ENCODE data around the gene LIPC.

LIPC gene

DNA sequence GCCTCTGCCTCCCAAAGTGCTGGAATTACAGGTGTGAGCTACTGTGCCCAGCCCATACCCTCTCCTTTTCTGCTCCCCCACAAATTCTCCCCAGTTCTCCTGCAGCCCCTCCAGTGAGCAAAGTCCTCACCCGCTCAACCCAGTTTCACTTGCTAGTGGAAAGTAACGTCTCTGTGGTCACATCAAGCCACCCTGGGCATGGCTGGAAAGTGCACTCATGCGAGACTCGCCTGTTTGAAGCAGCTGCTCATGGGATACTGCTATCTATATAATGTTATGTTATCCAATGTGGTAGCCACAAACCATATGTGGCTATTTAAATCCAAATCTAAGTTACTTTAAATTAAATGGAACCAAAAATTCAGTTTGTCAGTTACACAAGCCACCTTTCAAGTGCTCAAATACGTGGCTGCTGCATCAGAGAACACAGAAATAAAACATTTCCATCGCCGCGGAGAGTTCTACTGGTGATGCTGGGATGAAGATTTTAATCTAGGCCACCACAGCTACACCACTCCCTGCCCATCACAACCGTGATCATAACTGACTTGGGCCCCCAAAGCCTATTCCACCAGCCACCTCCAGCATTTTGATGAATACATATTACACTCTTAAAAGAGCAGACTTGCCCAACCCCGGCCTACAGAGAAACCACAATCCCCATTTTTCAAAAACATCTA lies 119.4 kb downstream of the LIPC start:
- in situ Hi-C loops (cut with MboI; ENCODE audit: low sequenced_read_pairs, unreplicated experiment), result no loop called here
- DNase-seq (ENCODE audit: low spot score), result no peak
- TF ChIP-seq, protein P1, sequence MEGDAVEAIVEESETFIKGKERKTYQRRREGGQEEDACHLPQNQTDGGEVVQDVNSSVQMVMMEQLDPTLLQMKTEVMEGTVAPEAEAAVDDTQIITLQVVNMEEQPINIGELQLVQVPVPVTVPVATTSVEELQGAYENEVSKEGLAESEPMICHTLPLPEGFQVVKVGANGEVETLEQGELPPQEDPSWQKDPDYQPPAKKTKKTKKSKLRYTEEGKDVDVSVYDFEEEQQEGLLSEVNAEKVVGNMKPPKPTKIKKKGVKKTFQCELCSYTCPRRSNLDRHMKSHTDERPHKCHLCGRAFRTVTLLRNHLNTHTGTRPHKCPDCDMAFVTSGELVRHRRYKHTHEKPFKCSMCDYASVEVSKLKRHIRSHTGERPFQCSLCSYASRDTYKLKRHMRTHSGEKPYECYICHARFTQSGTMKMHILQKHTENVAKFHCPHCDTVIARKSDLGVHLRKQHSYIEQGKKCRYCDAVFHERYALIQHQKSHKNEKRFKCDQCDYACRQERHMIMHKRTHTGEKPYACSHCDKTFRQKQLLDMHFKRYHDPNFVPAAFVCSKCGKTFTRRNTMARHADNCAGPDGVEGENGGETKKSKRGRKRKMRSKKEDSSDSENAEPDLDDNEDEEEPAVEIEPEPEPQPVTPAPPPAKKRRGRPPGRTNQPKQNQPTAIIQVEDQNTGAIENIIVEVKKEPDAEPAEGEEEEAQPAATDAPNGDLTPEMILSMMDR (IDR thresholded peaks at IDR 0.05; ENCODE audit: borderline replicate concordance, control extremely low read depth, extremely low read depth, insufficient read depth, missing control alignments), result no peak

GRCh38 chr15:58551764-58552504 lies 120.1 kb downstream of the LIPC start:
- TF ChIP-seq, protein P1 (IDR thresholded peaks at IDR 0.05; ENCODE audit: borderline replicate concordance, control extremely low read depth, extremely low read depth, insufficient read depth, missing control alignments), result no peak

GRCh38 chr15:58552505-58553364 lies 120.9 kb downstream of the LIPC start:
- no peak for DNase-seq (ENCODE audit: low spot score)

More at GRCh38 chr15:58551764-58552504, 120.1 kb downstream of the LIPC start:
- in situ Hi-C loops (cut with MboI; ENCODE audit: low sequenced_read_pairs, unreplicated experiment), result no loop called here
- no peak for DNase-seq (ENCODE audit: low spot score)

DNA sequence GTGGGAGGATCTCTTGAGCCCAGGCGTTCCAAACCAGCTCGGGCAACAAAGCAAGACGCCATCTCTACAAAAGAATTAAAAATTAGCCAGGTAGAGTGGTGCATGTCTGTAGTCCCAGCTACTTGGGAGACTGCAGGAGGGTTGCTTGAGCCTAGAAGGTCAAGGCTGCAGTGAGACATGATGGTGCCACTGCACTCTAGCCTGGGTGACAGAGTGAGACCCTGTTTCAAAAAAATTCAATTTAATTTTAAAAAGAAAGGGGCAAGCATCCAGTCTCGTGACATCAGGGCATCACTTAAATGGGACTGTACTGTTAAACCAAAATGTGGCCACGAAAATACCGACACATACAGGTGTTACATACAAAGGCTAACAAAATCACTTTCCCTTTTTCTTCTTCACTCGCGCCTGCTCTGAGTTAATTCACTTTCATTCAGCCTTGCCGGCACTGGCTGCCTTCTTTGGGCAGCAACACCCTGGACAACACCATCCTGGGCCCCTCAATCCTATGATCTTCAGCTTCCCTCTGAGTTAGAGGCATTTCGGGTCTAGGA lies 121.7 kb downstream of the LIPC start:
- in situ Hi-C loops (cut with MboI; ENCODE audit: low sequenced_read_pairs, unreplicated experiment), result no loop called here
- no peak for DNase-seq (ENCODE audit: low spot score)
- TF ChIP-seq, protein P1 (IDR thresholded peaks at IDR 0.05; ENCODE audit: borderline replicate concordance, control extremely low read depth, extremely low read depth, insufficient read depth, missing control alignments), result no peak

More at GRCh38 chr15:58552505-58553364, 120.9 kb downstream of the LIPC start:
- in situ Hi-C loops (cut with MboI; ENCODE audit: low sequenced_read_pairs, unreplicated experiment), result no loop called here
- TF ChIP-seq, protein P1 (IDR thresholded peaks at IDR 0.05; ENCODE audit: borderline replicate concordance, control extremely low read depth, extremely low read depth, insufficient read depth, missing control alignments), result no peak

GRCh38 chr15:58554758-58555157 lies 123.0 kb downstream of the LIPC start:
- in situ Hi-C loops (cut with MboI; ENCODE audit: low sequenced_read_pairs, unreplicated experiment), result no loop called here
- TF ChIP-seq, protein P1 (IDR thresholded peaks at IDR 0.05; ENCODE audit: borderline replicate concordance, control extremely low read depth, extremely low read depth, insufficient read depth, missing control alignments), result no peak
- no peak for DNase-seq (ENCODE audit: low spot score)

Data from GM13976 (cell line).